Measurements from ENCODE around the gene CLEC11A.

CLEC11A gene

DNA sequence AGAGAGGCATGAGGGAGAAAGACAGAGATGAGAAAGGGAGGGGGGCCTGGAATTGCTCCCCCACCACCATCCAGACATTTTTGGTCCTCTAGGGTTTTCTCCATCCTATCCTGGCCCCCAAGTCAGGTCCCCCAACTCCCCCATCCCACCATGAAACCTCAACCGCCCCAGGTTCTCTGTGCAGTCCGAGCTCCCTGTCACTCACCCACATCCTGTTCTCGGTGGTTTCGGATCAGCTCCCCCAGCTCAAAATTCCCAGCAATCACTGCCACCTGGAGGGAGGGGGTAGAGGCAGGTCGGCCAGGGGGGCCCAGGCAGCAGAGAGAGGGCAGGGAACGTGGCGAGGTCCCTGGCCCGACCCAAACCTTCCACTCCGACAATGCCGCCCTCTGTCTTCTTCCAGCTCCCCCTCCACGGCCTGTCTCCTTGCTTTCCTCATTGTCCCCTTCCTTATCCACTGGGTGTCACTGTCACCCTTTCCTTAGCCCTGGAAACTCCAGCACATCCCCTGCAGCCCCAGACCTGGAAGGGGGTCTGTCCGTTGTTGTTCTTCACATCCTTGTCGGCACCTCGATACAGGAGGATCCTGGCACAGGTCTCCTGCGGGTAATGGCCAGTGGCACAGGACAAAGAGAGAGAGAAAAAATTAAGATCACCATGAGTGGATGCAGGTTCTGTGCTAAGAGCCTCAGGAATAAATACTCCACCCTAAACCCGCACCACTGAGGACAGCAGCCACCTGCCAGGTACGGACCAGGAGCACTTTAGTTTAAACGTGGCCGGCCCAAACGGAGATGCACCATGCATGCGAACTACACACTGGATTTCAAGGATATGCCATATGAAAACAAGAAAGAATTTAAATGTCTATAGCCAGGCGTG, 19.0 kb upstream of the CLEC11A start:
- no peak for DNase-seq (ENCODE audit: low read depth in 2 of 2)

DNA sequence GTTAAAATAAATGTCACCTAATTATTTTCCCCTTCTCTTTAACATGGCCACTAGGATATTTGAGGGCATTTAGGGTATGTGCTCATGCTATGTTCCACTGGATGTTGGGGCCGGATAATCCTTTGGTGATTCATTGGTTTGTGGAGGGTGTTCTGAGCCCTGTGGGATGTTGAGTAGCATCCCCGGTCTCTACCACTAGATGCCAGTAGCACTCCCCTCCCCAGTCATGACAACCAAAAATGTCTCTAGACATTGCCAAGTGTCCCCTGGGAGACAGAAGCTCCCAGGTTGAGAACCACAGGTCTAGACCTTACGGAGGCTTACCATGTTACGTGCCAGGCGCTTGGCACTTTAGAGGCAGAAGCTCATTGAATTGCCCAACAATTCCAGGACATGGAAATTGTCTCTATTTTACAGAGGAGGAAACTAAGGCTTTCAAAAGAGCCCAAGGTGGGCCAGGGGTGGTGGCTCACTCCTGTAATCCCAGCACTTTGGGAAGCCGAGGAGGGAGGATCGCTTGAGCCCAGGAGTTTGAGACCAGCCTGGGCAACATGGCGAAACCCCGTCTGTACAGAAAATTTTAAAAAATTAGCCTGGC, 17.6 kb upstream of the CLEC11A start:
- no peak for DNase-seq (ENCODE audit: low read depth in 2 of 2)

DNA sequence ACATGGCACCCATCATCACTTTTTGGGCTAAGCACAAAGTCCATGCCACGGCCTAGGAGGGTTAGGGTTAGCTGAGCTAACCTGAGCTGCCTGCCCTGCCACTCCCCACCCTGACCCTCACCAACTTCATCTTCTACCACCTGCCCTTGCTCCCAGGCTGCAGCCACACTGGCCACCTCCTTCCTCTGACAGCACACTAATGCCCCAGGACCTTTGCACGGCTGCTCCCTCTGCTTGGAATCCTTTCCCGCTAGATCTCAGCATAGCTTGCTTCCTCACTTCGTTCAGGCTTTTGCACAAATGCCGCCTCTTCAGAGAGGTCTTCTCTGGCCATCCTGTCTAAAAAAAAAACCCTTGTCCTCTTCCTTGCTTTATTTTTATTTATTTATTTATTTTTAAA, 16.8 kb upstream of the CLEC11A start:
- DNase-seq (ENCODE audit: low read depth in 2 of 2) = no peak

DNA sequence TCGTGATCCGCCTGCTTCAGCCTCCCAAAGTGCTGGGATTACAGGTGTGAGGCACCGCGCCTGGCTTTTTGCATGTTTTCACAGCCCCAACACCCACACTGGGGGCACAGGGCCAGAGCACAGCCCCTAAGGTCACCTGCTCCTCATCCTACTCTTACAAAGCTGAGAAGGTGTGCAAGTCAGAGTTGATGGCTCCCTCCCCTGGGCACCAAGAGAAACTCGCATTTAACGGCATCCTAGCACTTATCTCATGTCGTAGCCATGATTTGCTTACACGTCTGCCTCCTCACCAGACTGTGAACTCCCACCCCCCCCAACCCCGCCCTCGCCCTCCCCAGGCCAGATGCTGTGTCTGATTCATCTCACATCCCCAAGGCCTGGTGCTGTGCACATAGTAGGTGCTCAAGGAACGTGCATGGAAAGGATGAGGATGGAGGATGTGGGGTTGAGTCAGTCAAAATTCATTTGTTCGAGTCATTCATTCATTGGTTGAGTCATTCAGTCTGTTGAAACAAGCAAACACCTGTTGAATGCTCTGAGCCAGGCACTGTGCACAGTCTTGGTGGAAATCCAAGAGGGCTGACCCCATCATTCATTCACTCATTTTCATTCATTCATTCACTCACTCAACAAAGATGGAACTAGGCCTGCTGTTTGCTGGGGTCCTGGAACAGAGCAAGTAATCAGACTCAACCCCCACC, 14.8 kb upstream of the CLEC11A start:
- DNase-seq (ENCODE audit: low read depth in 2 of 2) = no peak

DNA sequence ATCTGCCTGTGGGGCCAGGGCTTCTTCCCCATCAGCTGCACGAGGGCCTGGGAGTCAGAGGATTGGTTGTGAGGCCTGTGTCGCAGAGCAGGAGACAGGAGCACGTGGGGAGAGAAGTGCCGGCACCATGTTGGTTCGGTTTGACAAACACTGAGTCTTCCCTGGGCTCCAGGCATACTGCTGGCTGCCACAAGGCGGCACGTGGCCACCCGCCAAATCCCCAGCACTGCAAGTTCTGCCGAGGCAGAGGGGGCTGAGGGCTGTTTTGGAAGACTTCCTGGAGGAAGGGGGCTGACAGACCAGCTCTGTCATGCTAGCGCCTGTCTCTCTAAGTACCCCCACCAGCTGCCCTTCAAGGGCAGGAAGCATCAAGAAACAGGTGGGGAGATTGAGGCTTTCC, 13.1 kb upstream of the CLEC11A start:
- DNase-seq (ENCODE audit: low read depth in 2 of 2) = no peak

DNA sequence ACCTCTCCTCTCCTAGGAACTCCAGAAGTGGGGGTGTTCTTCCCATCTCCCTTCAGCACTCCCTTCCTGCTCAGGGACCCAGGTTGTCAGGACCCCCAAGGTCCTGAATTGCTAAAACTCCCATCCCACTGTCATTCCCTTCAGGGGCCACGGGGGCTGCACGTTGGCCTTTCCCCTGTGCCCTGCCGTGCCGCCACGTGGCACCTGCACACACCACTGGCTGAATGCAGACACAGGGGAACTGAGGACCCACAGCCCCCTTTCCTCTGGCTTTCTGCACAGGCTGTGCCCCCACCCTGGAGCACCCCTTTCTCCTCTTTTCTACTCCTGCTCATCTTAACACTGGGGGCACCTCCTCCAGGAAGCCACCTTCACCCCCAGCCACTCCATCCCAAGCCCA, 12.6 kb upstream of the CLEC11A start:
- no peak for DNase-seq (ENCODE audit: low read depth in 2 of 2)

DNA sequence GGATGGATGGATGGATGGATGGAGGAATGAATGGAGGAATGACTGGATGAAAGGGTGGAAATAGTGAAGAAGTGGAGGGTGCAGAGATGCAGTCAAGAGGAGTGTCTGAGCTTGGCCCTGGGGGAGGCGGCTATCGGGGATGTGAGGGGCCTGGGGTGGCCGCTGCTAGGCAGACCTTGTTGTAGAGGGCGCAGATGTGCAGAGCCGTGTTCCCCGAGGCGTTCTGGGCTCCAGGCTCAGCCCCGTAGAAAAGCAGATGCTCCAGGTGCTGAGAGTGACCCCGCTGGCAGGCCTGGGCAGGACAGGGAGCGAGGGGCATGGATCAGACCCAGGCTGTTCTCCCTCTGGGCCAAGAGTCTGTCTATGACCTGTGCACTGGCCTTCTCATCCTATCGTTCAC, 12.0 kb upstream of the CLEC11A start:
- DNase-seq (ENCODE audit: low read depth in 2 of 2) = no peak

DNA sequence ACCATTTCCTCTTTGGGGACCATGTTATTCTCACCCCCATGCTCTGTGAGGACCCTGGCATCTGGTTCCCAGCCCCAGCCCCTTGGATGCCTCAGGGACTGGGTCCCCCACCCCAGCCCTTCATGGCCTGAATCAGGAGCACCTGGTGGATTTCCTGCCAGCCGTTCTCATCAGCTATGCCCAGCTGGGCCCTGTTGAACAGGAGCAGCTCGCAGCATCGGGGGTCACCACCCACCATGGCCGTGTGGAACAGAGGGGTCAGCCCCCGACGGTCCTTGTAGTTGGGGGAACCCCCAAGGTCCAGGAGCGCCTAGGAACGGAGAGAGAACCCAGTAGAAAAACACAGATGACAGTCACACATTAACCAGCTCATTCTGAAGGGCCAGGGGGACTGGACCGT, 11.4 kb upstream of the CLEC11A start:
- no peak for DNase-seq (ENCODE audit: low read depth in 2 of 2)

DNA sequence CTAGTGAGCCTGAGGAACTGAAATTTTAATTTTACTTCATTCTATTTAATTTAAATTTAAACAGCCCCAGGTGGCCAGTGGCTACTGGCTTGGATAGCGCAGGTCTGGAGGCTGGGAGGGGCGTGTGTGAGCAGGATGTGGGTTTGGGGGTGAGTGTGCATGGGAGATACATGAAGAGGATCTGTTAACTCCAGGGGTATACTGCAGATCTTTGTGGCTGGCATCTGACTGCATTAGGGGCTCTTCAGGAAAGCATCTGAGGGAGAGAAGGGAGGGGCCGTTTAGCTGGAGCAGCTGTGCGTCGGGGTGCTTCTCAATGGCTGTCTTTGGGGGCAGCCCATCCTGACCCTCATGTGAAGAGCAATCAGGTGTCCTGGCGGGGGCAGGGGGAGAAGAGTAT, 10.3 kb upstream of the CLEC11A start:
- DNase-seq (ENCODE audit: low read depth in 2 of 2) = no peak

DNA sequence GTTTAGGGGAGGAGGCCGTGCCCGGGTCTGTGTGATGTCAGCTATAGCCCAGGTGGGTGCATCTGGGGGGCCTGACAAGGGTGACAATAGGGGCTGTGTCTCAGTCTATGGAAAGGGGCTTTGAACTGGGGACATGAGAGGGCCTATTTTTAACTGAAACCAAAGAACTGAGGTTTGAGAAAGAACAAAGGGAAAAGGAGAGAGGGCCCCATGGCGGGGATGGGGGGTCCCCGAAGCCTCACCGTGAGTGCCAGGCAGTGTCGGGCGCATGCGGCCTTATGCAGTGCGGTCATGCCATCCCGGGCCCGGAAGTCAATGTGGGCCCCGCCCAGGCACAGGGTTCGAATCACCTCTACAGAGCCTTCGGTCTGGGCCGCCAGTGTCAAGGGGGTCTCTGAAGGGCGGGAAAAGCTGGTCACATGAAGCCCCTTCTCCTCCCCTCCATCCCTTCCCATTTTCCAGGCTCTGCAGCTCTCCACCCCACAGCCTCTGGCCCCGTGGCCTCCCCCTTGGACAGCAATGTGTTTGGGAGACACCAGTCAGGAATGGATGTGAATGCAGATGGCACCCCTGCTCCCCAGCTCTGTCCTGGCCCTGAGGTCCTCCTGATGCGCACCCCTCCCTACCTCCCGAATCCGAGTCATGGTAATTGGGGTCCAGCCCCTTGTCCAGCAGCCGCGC, 9.5 kb upstream of the CLEC11A start:
- no peak for DNase-seq (ENCODE audit: low read depth in 2 of 2)

DNA sequence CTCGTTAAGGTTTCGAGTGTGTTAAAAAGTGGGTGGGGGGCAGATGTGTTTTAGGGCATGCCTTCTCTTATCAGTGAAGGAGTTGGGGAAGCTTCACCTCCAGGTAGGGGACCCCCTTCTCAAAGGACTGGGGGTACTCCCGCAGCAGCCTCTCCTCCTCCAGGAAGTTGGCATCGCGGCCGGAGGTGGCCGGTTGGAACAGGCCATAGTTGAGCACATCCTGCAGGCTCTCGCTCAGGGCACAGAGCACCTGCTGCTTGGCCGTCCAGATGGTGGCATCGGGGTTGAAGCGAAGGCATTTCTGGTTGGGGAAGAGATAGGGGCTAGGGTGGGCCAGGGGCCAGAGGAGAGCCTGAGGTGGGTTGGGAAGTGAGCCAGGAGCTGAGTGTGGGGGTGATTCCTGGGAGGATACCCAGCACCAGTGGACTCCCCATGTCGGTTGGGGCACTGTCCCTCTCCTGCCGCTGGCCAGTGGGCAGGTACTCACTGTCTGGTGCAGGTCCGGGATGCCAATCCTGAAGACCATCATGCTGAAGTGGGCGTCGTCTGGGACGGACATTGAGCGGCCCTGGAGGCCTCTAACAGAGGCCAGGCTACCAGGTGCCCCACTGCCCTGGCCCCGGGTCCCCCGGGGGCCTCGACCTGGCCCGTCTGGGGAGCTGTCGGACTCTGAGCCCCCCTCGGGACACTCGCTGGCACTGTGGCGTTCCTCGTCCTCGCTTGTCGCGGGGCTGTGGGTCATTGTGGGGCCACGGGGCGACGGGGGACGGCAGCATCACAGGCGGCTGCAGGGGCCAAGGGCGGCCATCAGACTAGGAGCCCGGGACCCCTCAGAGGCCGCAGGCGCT, 6.8 kb upstream of the CLEC11A start:
- no peak for DNase-seq (ENCODE audit: low read depth in 2 of 2)

DNA sequence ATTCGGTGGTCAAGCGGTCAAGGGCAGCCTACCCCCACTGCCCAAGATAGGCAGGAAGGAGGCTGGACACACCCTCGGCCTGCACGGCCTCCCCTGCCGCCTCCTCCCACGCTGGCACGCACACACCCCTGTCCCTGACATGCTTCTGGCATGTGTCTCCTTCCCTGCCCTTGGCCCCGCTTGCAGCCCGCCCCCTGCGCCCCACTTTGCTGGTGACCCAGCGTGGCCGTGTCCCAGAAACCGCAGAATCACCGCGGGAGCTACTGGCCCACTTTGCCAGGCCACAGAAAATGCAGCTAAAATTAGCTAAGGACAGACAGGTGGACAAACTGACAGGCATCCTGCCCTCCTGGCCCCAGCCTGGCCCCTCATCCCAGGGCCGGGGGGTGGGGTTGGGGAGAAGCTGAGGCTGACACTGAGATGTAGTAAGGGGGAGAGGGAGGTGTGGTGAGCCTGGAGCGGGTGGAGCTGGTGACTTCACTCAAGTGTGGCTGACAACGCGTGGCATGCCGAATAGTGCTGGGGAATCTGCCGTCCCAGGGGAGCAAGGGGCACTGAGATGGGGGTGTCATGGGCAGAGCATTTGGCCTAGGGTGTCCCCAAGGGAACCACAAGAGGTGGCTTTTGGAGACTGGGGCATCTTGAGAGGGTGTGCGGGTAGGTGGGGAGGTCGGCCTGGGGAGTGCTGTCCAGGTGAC, 6.0 kb upstream of the CLEC11A start:
- DNase-seq (ENCODE audit: low read depth in 2 of 2) = no peak

DNA sequence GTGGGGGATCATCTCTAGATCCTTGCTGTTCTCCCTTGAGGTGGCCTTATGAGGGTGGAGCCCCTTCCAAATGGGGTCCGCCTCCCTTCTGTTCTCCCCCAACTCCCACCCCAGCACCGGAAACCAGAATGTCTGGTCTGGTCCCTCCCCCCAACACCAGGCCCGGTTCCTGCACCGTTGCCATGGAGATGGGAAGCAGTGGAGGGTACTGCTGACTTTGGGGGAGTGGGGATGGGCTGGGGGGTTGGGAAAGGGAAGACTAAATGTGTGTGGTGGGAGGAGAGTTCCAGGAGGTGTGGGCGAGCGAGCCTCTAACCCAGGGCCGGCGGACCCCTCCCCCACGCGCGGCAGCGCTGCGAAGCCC, 5.3 kb upstream of the CLEC11A start:
- no peak for DNase-seq (ENCODE audit: low read depth in 2 of 2)

DNA sequence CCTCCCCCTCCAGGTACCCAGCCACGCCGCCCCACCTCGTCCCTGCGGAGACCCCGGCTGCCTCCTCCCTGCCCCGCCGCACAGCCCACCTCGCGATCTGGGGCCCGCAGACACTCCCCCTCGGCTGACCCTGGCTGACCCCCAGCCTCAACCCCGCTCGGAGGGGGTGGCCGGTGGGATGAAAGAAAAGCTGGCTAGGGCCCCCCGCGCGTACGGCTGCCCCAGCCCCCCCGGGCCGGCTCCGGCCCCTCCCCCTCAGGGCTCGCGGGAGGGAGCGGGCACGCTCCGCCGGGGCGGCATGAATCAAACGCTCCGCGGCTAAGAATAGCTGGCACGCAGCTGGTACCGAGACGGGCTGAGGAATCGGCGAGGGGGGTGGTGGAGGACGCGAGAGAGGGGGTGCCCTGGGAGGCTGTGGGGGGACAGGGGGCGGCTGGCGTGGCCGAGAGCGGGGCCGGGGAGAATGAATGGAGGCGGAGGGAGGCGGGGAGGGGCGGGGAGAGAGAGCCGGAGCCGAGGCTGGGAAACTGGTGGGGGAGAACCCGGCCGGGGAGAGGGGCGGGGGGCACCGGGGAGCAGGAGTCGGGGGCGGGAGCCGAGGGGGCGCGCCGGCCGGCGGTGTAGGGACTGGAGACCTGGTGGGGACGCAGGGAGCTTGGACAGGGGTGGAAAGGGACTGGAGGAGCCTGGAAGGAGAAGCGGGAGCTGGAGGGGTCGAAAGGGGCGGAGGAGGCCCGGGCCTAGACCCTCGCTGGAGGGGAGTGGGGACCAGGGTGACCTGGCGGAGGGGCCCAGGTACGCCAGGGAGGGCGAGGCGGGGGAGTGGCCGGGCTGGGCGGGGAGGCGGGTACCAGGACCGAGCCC, 4.7 kb upstream of the CLEC11A start:
- DNase-seq (ENCODE audit: low read depth in 2 of 2) = peak in 1 of 2 donors; percentile 15

DNA sequence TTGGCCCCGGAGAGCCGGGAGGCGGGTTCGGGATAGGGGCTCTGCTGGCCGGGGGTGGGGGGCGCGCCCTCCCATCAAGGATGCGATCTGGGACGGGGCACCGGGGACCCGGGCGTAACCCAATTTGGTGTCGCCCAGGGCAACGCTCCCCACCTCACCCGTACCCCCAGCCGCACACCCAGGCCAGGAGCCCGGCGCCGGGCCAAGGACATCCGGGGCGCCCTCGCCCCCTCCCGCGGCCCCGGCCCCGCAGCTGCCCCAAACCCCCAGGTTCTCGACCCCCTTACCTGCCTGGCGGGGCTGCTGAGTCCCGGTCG, 4.1 kb upstream of the CLEC11A start:
- no peak for DNase-seq (ENCODE audit: low read depth in 2 of 2)

DNA sequence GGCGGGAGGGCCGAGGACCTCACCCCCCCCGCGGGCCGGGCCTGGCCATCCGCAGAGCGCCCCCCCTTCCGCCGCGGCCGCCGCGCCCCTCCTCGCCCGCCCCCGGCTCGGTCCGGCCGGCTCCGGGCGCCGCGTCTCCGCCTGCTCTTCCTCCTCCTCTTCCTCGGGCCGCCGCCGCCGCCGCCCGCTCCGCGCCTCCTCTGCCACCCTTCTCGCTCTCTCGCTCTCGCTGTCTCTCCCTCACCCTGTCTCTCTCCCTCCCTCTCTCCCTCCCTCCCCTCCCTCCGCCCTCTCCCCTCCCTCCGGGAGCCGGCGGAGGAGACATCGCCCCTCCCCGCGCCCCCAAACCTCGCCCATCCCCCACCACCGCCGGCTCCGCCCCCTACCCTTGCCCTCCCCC, 3.6 kb upstream of the CLEC11A start, which contains the start of gene SHANK1:
Gene SHANK1 (minus strand): TSS at position 237 of the 400 bp plus-strand sequence. CDS start 2,883 bp downstream, outside the sequence.
- no peak for DNase-seq (ENCODE audit: low read depth in 2 of 2)

DNA sequence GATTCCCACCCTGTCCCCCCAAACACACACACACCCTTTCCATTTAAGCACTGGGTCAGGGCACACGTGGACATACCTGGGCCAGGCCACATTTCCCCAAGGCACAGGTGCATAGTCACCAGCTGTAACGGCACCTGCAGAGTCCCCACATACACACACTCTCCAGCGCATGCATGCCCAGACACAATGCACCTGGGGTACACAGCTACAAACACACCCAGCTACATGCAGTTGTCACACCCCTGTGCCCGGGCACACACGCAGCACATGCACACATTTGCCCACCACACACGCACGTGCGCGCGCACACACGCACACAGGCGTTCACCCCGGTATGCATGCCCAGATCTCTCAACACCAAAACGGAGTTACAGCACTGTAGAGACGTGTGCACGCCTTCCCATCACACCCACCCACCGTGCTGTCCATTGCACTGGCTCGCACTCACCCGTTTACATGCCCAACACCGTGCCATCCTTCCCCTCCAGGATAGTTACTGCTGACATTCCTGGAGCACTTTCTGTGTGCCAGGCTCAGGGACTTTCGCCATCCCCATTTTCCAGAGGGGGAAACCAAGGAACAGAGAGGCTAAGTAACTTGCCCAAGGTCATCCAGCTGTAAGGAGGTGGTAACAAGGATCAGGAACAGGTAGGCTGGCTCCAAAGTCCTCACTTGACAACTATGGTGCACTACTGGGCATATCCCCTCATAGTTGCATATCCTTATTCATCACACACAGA, 2.8 kb upstream of the CLEC11A start:
- no peak for DNase-seq (ENCODE audit: low read depth in 2 of 2)

DNA sequence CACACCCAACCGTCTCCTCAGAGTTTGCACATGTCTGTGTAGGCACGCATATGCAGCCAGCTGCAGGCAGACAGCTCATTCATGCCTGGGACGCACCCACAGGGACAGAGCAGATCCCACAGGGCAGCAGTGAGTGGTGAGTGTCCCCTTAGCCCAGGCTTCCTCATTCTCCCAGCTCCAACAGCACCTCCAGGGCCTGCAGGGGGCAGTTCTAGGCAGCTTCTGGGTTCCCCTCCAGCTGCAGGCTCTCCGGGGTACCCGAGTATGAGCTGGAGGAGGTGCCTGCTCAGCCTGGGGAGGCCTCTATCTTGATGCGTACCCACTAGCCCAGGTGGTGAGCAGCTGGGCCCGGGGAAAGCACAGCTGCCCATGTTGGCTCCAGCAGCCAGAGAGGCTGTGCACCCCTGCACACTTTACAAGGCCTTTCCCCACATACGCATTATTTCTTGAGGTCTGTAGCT, 2.2 kb upstream of the CLEC11A start:
- no peak for DNase-seq (ENCODE audit: low read depth in 2 of 2)
